Nephron progenitor cell (in vitro differentiated cells): ENCODE measurements around the gene STAC2.

Experiments
- DNase-seq: peaks from one replicate; pipeline ENCODE4 v3.0.0; 2021
- H3K27ac Mint-ChIP-seq: 2 replicates; pipeline ENCODE4 v1.8.0; 2021; ENCODE audit warnings: mild to moderate bottlenecking, moderate library complexity, mixed read lengths
- H3K27me3 Mint-ChIP-seq: 2 replicates; pipeline ENCODE4 v1.8.0; 2021; ENCODE audit warnings: mild to moderate bottlenecking, low read depth, mixed read lengths; ENCODE audit not compliant: poor library complexity
- H3K36me3 Mint-ChIP-seq: 2 replicates; pipeline ENCODE4 v1.8.0; 2021; ENCODE audit warnings: low read depth, mixed read lengths
- H3K4me1 Mint-ChIP-seq: 2 replicates; pipeline ENCODE4 v1.8.0; 2021; ENCODE audit warnings: mixed read lengths
- H3K4me3 Mint-ChIP-seq: 2 replicates; pipeline ENCODE4 v1.8.0; 2021; ENCODE audit warnings: mild to moderate bottlenecking, moderate library complexity, mixed read lengths
- H3K9me3 Mint-ChIP-seq: 2 replicates; pipeline ENCODE4 v1.8.0; 2021; ENCODE audit warnings: mild to moderate bottlenecking, moderate library complexity, mixed read lengths
- TF ChIP-seq, protein P1 (sequence below): fragments of 200-600 bp; sonication (generic); IDR thresholded peaks from 2 replicates; pipeline ENCODE4 v1.5.0; 2021; ENCODE audit warnings: antibody characterized with exemption

Gene STAC2

DNA sequence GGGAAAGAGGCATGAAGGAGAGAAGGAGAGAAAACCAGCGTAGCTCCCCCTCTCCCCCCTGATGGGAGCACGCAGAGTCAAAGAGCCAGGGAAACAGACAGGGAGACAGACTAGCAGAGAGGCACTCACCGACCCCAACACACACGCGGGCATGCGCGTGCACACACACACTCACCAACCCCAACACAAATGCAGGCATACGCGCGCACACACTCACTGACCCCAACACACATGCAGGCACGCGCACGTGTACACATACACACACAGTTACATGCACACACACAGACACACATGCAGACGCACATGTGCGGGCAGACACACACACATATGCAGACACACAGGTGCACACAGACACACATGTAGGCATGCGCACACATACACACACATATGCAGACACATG, 32.8 kb downstream of the STAC2 start:
- Mint-ChIP-seq H3K9me3 (no peaks in the 10 kb centered on the region), H3K27me3 (no peaks in the 10 kb centered on the region), H3K4me3 (no peak overlapping the region), H3K36me3 (peaks cover 17% of the 10 kb centered on the region), H3K27ac (no peak overlapping the region), H3K4me1 (peaks cover 52% of the 10 kb centered on the region)
- DNase-seq, result no peak
- TF ChIP-seq, protein P1, sequence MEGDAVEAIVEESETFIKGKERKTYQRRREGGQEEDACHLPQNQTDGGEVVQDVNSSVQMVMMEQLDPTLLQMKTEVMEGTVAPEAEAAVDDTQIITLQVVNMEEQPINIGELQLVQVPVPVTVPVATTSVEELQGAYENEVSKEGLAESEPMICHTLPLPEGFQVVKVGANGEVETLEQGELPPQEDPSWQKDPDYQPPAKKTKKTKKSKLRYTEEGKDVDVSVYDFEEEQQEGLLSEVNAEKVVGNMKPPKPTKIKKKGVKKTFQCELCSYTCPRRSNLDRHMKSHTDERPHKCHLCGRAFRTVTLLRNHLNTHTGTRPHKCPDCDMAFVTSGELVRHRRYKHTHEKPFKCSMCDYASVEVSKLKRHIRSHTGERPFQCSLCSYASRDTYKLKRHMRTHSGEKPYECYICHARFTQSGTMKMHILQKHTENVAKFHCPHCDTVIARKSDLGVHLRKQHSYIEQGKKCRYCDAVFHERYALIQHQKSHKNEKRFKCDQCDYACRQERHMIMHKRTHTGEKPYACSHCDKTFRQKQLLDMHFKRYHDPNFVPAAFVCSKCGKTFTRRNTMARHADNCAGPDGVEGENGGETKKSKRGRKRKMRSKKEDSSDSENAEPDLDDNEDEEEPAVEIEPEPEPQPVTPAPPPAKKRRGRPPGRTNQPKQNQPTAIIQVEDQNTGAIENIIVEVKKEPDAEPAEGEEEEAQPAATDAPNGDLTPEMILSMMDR, result no peak

DNA sequence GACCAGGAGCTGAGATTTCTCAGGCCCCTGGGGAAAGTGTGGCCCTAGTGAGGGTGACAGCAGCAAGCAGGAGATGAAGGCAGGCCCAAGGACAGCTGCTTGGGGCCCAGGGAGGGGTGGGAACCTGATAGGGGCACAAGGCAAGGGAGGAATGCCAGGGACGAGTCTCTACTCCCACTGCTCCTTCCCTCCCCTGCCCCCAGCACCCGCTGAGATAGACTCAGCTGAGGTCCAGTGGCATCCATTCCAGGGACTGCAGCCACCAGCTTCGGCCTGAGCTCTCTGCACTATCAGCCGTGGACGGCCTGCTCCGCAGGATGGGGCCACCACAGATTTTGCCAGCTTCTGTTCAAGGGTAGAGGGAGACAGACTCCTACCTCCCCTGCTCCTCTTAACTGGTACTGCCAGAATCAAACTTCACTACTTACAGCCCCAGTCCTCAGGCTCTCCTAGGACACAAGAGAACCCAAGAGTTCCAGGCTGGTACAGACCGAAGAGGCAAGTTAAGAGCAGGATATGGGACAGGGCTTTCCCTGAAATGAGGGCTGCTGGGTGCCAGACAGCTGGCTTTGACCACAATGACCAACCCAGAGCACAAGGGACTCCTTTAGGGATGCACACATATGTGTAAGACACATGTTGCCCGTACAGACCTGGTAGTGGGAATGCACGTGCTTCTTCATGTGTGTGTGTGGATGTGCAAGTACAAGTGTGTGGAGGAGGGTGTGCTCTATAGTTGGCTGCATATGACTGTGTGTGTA, 33.8 kb downstream of the STAC2 start:
- Mint-ChIP-seq H3K27me3 (no peaks in the 10 kb centered on the region), H3K4me1 (peaks cover 52% of the 10 kb centered on the region), H3K36me3 (peaks cover 17% of the 10 kb centered on the region), H3K27ac (peak overlapping the region; percentile 78), H3K9me3 (no peaks in the 10 kb centered on the region), H3K4me3 (no peak overlapping the region)
- TF ChIP-seq, protein P1, result no peak
- DNase-seq, result no peak

DNA sequence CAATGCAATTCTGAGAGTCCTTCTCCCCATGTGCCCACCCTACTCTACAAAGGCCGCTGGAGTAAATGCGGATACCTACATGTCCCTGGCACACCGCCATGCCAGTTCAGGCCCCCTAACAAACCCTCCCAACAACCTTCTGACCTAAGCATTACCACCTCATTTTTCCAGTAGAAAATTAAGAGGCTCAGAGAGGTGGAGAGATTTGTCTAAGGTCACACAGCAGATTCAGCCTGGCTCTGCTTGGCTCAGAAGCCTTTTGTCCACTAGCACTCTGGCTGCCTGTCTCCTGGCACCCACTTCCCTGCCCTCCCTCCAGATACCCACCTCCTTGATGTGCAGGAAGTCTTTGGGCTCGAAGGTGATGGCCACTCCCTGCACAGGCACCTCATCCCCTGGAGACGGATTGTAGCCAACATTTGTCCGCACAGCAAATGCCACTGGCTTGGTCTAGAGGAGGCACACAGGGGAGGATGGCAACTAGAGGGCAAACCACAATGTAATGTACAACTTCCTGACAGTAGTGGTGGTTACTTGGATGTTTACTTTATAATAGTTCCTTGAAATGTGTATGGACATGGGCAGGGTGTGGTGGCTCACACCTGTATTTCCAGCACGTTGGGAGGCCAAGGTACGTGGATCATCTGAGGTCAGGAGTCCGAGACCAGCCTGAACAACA, 38.5 kb downstream of the STAC2 start:
- peaks cover 20% of the 10 kb centered on the region for H3K4me1 Mint-ChIP-seq
- no peak overlapping the region for H3K4me3 Mint-ChIP-seq
- no peaks in the 10 kb centered on the region for H3K27me3 Mint-ChIP-seq
- DNase-seq, result no peak
- TF ChIP-seq, protein P1, result no peak
- H3K27ac Mint-ChIP-seq, result no peak overlapping the region
- peaks cover 21% of the 10 kb centered on the region for H3K36me3 Mint-ChIP-seq
- no peaks in the 10 kb centered on the region for H3K9me3 Mint-ChIP-seq

DNA sequence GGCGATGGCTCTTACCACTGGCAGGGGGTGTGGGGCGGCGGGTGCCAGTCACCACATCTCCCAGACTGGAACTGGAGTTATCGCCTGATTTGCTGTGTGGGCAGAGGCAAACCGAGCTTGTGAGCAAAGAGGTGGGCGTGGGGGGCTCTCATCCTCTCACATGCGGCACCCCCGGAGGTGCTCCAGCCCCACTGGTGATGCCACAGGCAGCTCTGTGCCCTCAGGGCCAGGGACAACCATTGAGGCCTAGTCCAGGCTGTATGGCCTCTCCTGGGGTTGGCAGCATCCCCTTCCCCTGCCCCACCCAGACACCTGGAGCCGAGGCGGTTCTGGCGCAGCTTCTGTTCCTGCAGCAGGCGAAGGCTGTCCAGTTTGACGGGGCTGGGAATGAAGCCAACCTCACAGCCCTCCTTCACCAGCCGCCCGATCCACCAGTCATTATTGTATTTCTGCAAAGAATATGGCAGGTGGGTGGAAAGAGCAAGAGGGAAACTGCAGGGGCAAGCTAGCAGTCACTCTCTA, 39.2 kb downstream of the STAC2 start:
- Mint-ChIP-seq H3K36me3 (peaks cover 20% of the 10 kb centered on the region), H3K9me3 (no peaks in the 10 kb centered on the region), H3K4me1 (peaks cover 13% of the 10 kb centered on the region), H3K4me3 (no peak overlapping the region), H3K27ac (no peak overlapping the region), H3K27me3 (no peaks in the 10 kb centered on the region)
- TF ChIP-seq, protein P1, result no peak
- no peak for DNase-seq

DNA sequence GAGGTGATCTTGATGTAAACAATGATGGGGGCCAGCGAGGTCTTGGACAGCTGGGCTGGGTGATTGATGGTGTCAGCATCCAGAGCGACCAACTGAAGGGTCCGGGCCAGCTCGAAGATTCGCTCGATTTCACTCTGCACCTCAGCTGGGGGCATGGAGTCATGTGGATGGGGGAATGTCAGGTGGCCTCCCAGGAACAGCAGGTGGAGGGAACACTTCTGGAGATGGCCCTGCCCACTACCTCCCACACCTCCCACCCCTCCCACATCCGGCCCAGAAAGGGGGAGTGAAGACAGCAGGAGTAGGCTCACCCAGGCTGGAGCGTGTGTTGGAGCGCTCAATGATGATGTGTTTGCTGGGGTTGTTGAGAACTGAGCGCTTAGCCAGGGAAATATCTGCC, 42.0 kb downstream of the STAC2 start:
- peaks cover 21% of the 10 kb centered on the region for H3K36me3 Mint-ChIP-seq
- DNase-seq, result no peak
- peaks cover 10% of the 10 kb centered on the region for H3K4me1 Mint-ChIP-seq
- no peak overlapping the region for H3K4me3 Mint-ChIP-seq
- TF ChIP-seq, protein P1, result no peak
- H3K27ac Mint-ChIP-seq, result peak overlapping the region; percentile 61
- no peaks in the 10 kb centered on the region for H3K9me3 Mint-ChIP-seq
- no peaks in the 10 kb centered on the region for H3K27me3 Mint-ChIP-seq
